Astrocyte (in vitro differentiated cells and primary cell): ENCODE data around the gene SLIT3.

Experiments used
- CTCF ChIP-seq: IDR thresholded peaks from 2 replicates; pipeline ENCODE4 v1.5.1; 2011; ENCODE audit warnings: low read depth, mild to moderate bottlenecking, inconsistent platforms, low read length, moderate library complexity; ENCODE audit not compliant: insufficient read depth
- EZH2 ChIP-seq: IDR thresholded peaks from 2 replicates; pipeline ENCODE4 v1.6.1; 2012; ENCODE audit warnings: mild to moderate bottlenecking, low read length, inconsistent platforms; ENCODE audit not compliant: insufficient read depth

- TF ChIP-seq CTCF = no peak
- no peak for TF ChIP-seq EZH2
These were observed 481.8 kb downstream of the SLIT3 start for GRCh38 chr5:168819004-168819621.
